Stimulated activated CD4-positive, alpha-beta T cell treated with anti-CD3 and anti-CD28 coated beads, Interleukin-1b, Interleukin-23, amount 100 ng/mL, for 24 hours (primary cell): Measurements from ENCODE around the gene PSG11.
"Not testable (repeated sequence)": the region's sequence is repeated elsewhere in the genome, so short reads cannot be mapped to it uniquely, and the experiment has no call there.

Source experiments
- DNase-seq, 4 experiments: peaks; one replicate each; pipeline ENCODE4 v3.0.0-alpha.2; 2020; ENCODE audit warnings: low read depth in 4 of 4, low spot score in 1 of 4

Gene PSG11

GRCh38 chr19:42989186-42989585, 37.1 kb downstream of the PSG11 start:
- DNase-seq = not testable (repeated sequence)

- DNase-seq = not testable (repeated sequence)
These were observed 38.1 kb downstream of the PSG11 start for GRCh38 chr19:42988206-42988605.

- DNase-seq = no peak
These were observed 40.7 kb downstream of the PSG11 start for GRCh38 chr19:42985588-42985987.

GRCh38 chr19:42982111-42982510, 44.2 kb downstream of the PSG11 start:
- DNase-seq = not testable (repeated sequence)

- DNase-seq = not testable (repeated sequence)
These were observed 54.8 kb downstream of the PSG11 start for GRCh38 chr19:42971451-42971850.

GRCh38 chr19:42965176-42965575, 61.1 kb downstream of the PSG11 start:
- no peak for DNase-seq

GRCh38 chr19:42961119-42961518, 65.2 kb downstream of the PSG11 start:
- DNase-seq = no peak
